H9 (cell line): ENCODE results near the gene MICAL3. TPM values are rescaled to one million over a fixed set of nuclear protein-coding genes. Genes with fewer than 3 reads are reported as not detected.

ENCODE experiments used
- DNase-seq: peaks from one replicate; pipeline ENCODE4 v3.0.0-alpha.2; 2017
- H2AFZ ChIP-seq: one replicate; pipeline ENCODE4 v1.6.1; 2013; ENCODE audit warnings: mild to moderate bottlenecking, low read length, control low read depth, moderate library complexity
- H2AK5ac ChIP-seq: 2 replicates; pipeline ENCODE4 v1.6.1; 2013; ENCODE audit warnings: low read length, control low read depth, mixed read lengths; ENCODE audit not compliant: insufficient read length
- H2BK120ac ChIP-seq: one replicate; pipeline ENCODE4 v1.6.1; 2013; ENCODE audit warnings: low read depth, mild to moderate bottlenecking, low read length, control low read depth, inconsistent platforms; ENCODE audit not compliant: poor library complexity, severe bottlenecking
- H2BK12ac ChIP-seq: 2 replicates; pipeline ENCODE4 v1.6.1; 2013; ENCODE audit warnings: low read length, control low read depth, mixed read lengths, low read depth; ENCODE audit not compliant: insufficient read length
- H2BK15ac ChIP-seq: 2 replicates; pipeline ENCODE4 v1.6.1; 2013; ENCODE audit warnings: low read depth, low read length, control low read depth
- H2BK20ac ChIP-seq: one replicate; pipeline ENCODE4 v1.6.1; 2013; ENCODE audit warnings: low read depth, mild to moderate bottlenecking, low read length, control low read depth, inconsistent platforms; ENCODE audit not compliant: poor library complexity, severe bottlenecking
- H2BK5ac ChIP-seq: 2 replicates; pipeline ENCODE4 v1.6.1; 2013; ENCODE audit warnings: low read length, control low read depth, mixed read lengths; ENCODE audit not compliant: insufficient read length
- H3K14ac ChIP-seq: 2 replicates; pipeline ENCODE4 v1.6.1; 2013; ENCODE audit warnings: low read length, control low read depth; ENCODE audit not compliant: insufficient read depth
- H3K18ac ChIP-seq: 2 replicates; pipeline ENCODE4 v1.6.1; 2013; ENCODE audit warnings: low read depth, mild to moderate bottlenecking, mixed read lengths, low read length, control low read depth; ENCODE audit not compliant: insufficient read length
- H3K23ac ChIP-seq: 2 replicates; pipeline ENCODE4 v1.6.1; 2013; ENCODE audit warnings: low read length, control low read depth, mixed read lengths, low read depth; ENCODE audit not compliant: insufficient read length
- H3K23me2 ChIP-seq: 2 replicates; pipeline ENCODE4 v1.6.1; 2013; ENCODE audit warnings: low read depth, mild to moderate bottlenecking, mixed read lengths, low read length, control low read depth; ENCODE audit not compliant: insufficient read length, poor library complexity, severe bottlenecking
- H3K27ac ChIP-seq: 2 replicates; pipeline ENCODE4 v1.5.1; 2013; ENCODE audit warnings: low read length, control low read depth, mixed read lengths, low read depth; ENCODE audit not compliant: insufficient read length
- H3K27me3 ChIP-seq: 2 replicates; pipeline ENCODE4 v1.6.1; 2013; ENCODE audit warnings: low read length, control low read depth, inconsistent platforms; ENCODE audit not compliant: insufficient read depth
- H3K4ac ChIP-seq: 2 replicates; pipeline ENCODE4 v1.6.1; 2013; ENCODE audit warnings: low read depth, mild to moderate bottlenecking, control low read depth, inconsistent platforms, low read length, moderate library complexity
- H3K4me1 ChIP-seq: 2 replicates; pipeline ENCODE4 v1.6.1; 2013; ENCODE audit warnings: low read length, control low read depth, inconsistent platforms; ENCODE audit not compliant: insufficient read depth
- H3K4me2 ChIP-seq: 2 replicates; pipeline ENCODE4 v1.6.1; 2013; ENCODE audit warnings: low read length, control low read depth, mixed read lengths; ENCODE audit not compliant: insufficient read length, insufficient read depth
- H3K56ac ChIP-seq: 2 replicates; pipeline ENCODE4 v1.6.1; 2013; ENCODE audit warnings: low read depth, mild to moderate bottlenecking, mixed read lengths, low read length, control low read depth; ENCODE audit not compliant: insufficient read length
- H3K79me1 ChIP-seq: 2 replicates; pipeline ENCODE4 v1.6.1; 2013; ENCODE audit warnings: low read depth, mild to moderate bottlenecking, moderate library complexity, low read length, control low read depth, inconsistent platforms; ENCODE audit not compliant: insufficient read depth, poor library complexity, severe bottlenecking
- H3K79me2 ChIP-seq: 2 replicates; pipeline ENCODE4 v1.6.1; 2013; ENCODE audit warnings: low read length, control low read depth, inconsistent platforms; ENCODE audit not compliant: insufficient read depth
- H3K9ac ChIP-seq: 2 replicates; pipeline ENCODE4 v1.6.1; 2013; ENCODE audit warnings: low read length, control low read depth, mixed read lengths; ENCODE audit not compliant: insufficient read length; ENCODE audit errors: extremely low read depth
- H3K9me3 ChIP-seq: one replicate; pipeline ENCODE4 v1.6.1; 2013; ENCODE audit warnings: low read depth, low read length, inconsistent platforms; ENCODE audit not compliant: control insufficient read depth
- H3T11ph ChIP-seq: one replicate; pipeline ENCODE4 v1.6.1; 2013; ENCODE audit warnings: mild to moderate bottlenecking, low read length, control low read depth, inconsistent platforms
- H4K20me1 ChIP-seq: one replicate; pipeline ENCODE4 v1.6.1; 2013; ENCODE audit not compliant: control insufficient read depth, insufficient read length, insufficient read depth
- H4K5ac ChIP-seq: 2 replicates; pipeline ENCODE4 v1.6.1; 2013; ENCODE audit warnings: low read depth, mild to moderate bottlenecking, mixed read lengths, low read length, control low read depth; ENCODE audit not compliant: insufficient read length
- H4K8ac ChIP-seq: replicated peaks from 2 replicates; pipeline ENCODE4 v1.6.1; 2013; ENCODE audit warnings: low read length, control low read depth, mixed read lengths, low read depth; ENCODE audit not compliant: insufficient read length
- H4K91ac ChIP-seq: 2 replicates; pipeline ENCODE4 v1.6.1; 2013; ENCODE audit warnings: low read depth, mild to moderate bottlenecking, moderate library complexity, mixed read lengths, low read length, control low read depth; ENCODE audit not compliant: insufficient read length
- H3K27ac Mint-ChIP-seq, 3 experiments: 2 replicates in 2 of 3; 3 replicates in 1 of 3; pipeline ENCODE4 v1.8.0; 2020 to 2021; ENCODE audit warnings: mixed read lengths in 3 of 3, mild to moderate bottlenecking in 1 of 3, moderate library complexity in 1 of 3
- H3K27me3 Mint-ChIP-seq: 2 replicates; pipeline ENCODE4 v1.8.0; 2021; ENCODE audit warnings: low read depth, mild to moderate bottlenecking, moderate library complexity, mixed read lengths
- H3K36me3 Mint-ChIP-seq, 3 experiments: 2 replicates in 2 of 3; 3 replicates in 1 of 3; pipeline ENCODE4 v1.8.0; 2020 to 2021; ENCODE audit warnings: low read depth in 3 of 3, mixed read lengths in 3 of 3; ENCODE audit not compliant: insufficient read depth in 1 of 3
- H3K4me1 Mint-ChIP-seq, 2 experiments: 2 replicates each; pipeline ENCODE4 v1.8.0; 2020; ENCODE audit warnings: mixed read lengths in 2 of 2
- H3K4me3 Mint-ChIP-seq, 2 experiments: 2 replicates in 1 of 2; 3 replicates in 1 of 2; pipeline ENCODE4 v1.8.0; 2020 to 2021; ENCODE audit warnings: mild to moderate bottlenecking in 2 of 2, mixed read lengths in 2 of 2, moderate library complexity in 1 of 2
- H3K9me3 Mint-ChIP-seq, 2 experiments: 2 replicates in 1 of 2; 3 replicates in 1 of 2; pipeline ENCODE4 v1.8.0; 2020; ENCODE audit warnings: mild to moderate bottlenecking in 2 of 2, mixed read lengths in 2 of 2, moderate library complexity in 1 of 2
- CTCF ChIP-seq: fragments of 200-600 bp; sonication (generic); conservative IDR thresholded peaks from 3 replicates; pipeline ENCODE4 v1.8.0; 2021; ENCODE audit warnings: antibody characterized with exemption, mild to moderate bottlenecking
- WGBS: extraction: QIAGEN DNeasy Blood & Tissue Kit; methylation state at CpG from one replicate; pipeline ENCODE4 v1.1.7; 2013; ENCODE audit warnings: missing lambda C conversion rate, low lambda C conversion rate, mixed read lengths; ENCODE audit not compliant: insufficient read length; ENCODE audit errors: extremely low coverage; 5-methylcytosine and 5-hydroxymethylcytosine counted together
- total RNA-seq: library from RNA; stranded (reverse); gene quantifications from 2 replicates; pipeline ENCODE4 v1.2.1, GENCODE V29; 2021

Gene MICAL3
- total RNA-seq, 1 experiment from 2014 or later = 50.2 TPM

- Histone ChIP-seq H3K4me1 (no peaks in the 10 kb centered on the region), H4K20me1 (no peaks in the 10 kb centered on the region), H3K4ac (no peak overlapping the region), H3K4me2 (no peak overlapping the region), H3K18ac (no peak overlapping the region), H2BK15ac (no peak overlapping the region), H2BK120ac (no peak overlapping the region), H3K27ac (no peak overlapping the region), H4K91ac (no peak overlapping the region), H3K27me3 (peaks cover 29% of the 10 kb centered on the region; the same call in 1 of the 2 replicates), H3K23ac (no peak overlapping the region), H3K9me3 (no peaks in the 10 kb centered on the region), H2BK12ac (no peak overlapping the region), H2BK20ac (no peak overlapping the region), H3K14ac (no peak overlapping the region), H2AK5ac (no peak overlapping the region), H4K8ac (no peak overlapping the region), H2BK5ac (no peak overlapping the region), H2AFZ (no peak overlapping the region), H3T11ph (no peak overlapping the region), H3K79me1 (no peaks in the 10 kb centered on the region), H3K9ac (no peak overlapping the region), H3K79me2 (no peaks in the 10 kb centered on the region), H3K56ac (no peak overlapping the region), H3K23me2 (no peaks in the 10 kb centered on the region), H4K5ac (no peak overlapping the region)
- H3K27ac Mint-ChIP-seq = no peak overlapping the region
- no peak for DNase-seq
- H3K4me3 Mint-ChIP-seq = no peak overlapping the region
- peaks cover 85% of the 10 kb centered on the region for H3K27me3 Mint-ChIP-seq
- no peak for TF ChIP-seq CTCF
- H3K9me3 Mint-ChIP-seq = no peaks in the 10 kb centered on the region
- H3K4me1 Mint-ChIP-seq = no peaks in the 10 kb centered on the region
- WGBS = no CpG with 5 or more reads among the region's 15 CpGs
- H3K36me3 Mint-ChIP-seq = peaks cover 30 to 77% (median 48%) of the 10 kb centered on the region in 3 experiments; a peak in 6 of 7 replicates
Measured at GRCh38 chr22:17875156-17875555, 149.2 kb downstream of the MICAL3 start.
